IPS-18a (cell line): Measurements from ENCODE around the gene LMF1.
"Not testable (repeated sequence)": the region's sequence is repeated elsewhere in the genome, so short reads cannot be mapped to it uniquely, and the experiment has no call there.

Experiments used
- H3K27ac ChIP-seq: one replicate; pipeline ENCODE4 v1.5.1; 2013; ENCODE audit warnings: low read length
- H3K27me3 ChIP-seq: one replicate; pipeline ENCODE4 v1.6.1; 2013; ENCODE audit warnings: mild to moderate bottlenecking, low read length; ENCODE audit not compliant: control insufficient read depth, insufficient read depth
- H3K36me3 ChIP-seq: one replicate; pipeline ENCODE4 v1.6.1; 2013; ENCODE audit warnings: low read depth, low read length; ENCODE audit not compliant: control insufficient read depth
- H3K4me1 ChIP-seq: one replicate; pipeline ENCODE4 v1.6.1; 2013; ENCODE audit warnings: low read depth, low read length; ENCODE audit not compliant: control insufficient read depth
- H3K4me3 ChIP-seq: one replicate; pipeline ENCODE4 v1.5.1; 2013; ENCODE audit warnings: low read length
- H3K9ac ChIP-seq: one replicate; pipeline ENCODE4 v1.6.1; 2013; ENCODE audit warnings: mild to moderate bottlenecking, low read length, moderate library complexity
- H3K9me3 ChIP-seq: one replicate; pipeline ENCODE4 v1.6.1; 2013; ENCODE audit warnings: low read depth, low read length; ENCODE audit not compliant: control insufficient read depth

The LMF1 gene

GRCh38 chr16:892536-893255, 78.1 kb downstream of the LMF1 start:
- Histone ChIP-seq H3K27me3 (no peaks in the 10 kb centered on the region), H3K9ac (no peak overlapping the region), H3K36me3 (no peaks in the 10 kb centered on the region), H3K4me1 (no peaks in the 10 kb centered on the region), H3K9me3 (no peaks in the 10 kb centered on the region), H3K4me3 (no peak overlapping the region), H3K27ac (no peak overlapping the region)

DNA sequence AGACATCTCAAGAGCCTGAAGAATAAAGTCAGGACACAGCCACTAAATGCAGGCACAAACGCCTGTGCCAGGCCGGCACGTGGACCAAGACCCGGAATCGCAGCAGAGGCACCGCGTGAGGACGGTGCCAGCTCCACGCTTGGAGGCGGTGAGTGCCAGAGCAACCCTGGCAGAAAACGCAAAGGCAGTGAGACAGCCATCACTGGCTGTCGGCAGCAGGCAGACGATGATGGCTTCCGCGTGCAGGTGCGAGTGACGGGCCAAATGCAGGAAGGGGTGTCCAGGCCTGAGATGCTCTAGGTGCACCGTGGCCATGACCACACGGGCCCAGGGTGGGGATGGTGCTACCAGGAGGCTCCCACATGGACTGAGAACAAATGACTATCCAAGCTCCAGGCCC, 78.8 kb downstream of the LMF1 start:
- H3K4me3 ChIP-seq = no peak overlapping the region
- H3K9ac ChIP-seq = no peak overlapping the region
- H3K27ac ChIP-seq = no peak overlapping the region
- H3K9me3 ChIP-seq = no peaks in the 10 kb centered on the region
- no peaks in the 10 kb centered on the region for H3K36me3 ChIP-seq
- H3K4me1 ChIP-seq = peaks cover 3% of the 10 kb centered on the region
- no peaks in the 10 kb centered on the region for H3K27me3 ChIP-seq

- no peak overlapping the region for H3K4me3 ChIP-seq
- H3K4me1 ChIP-seq = peaks cover 6% of the 10 kb centered on the region
- no peaks in the 10 kb centered on the region for H3K27me3 ChIP-seq
- no peak overlapping the region for H3K27ac ChIP-seq
- no peak overlapping the region for H3K9ac ChIP-seq
- H3K9me3 ChIP-seq = no peaks in the 10 kb centered on the region
- no peaks in the 10 kb centered on the region for H3K36me3 ChIP-seq
These were observed 79.4 kb downstream of the LMF1 start for GRCh38 chr16:891353-891740.

- H3K4me1 ChIP-seq = peaks cover 6% of the 10 kb centered on the region
- H3K4me3 ChIP-seq = no peak overlapping the region
- no peaks in the 10 kb centered on the region for H3K27me3 ChIP-seq
- H3K36me3 ChIP-seq = no peaks in the 10 kb centered on the region
- no peak overlapping the region for H3K9ac ChIP-seq
- no peak overlapping the region for H3K27ac ChIP-seq
- H3K9me3 ChIP-seq = no peaks in the 10 kb centered on the region
These were observed 80.0 kb downstream of the LMF1 start for GRCh38 chr16:890716-891352.

DNA sequence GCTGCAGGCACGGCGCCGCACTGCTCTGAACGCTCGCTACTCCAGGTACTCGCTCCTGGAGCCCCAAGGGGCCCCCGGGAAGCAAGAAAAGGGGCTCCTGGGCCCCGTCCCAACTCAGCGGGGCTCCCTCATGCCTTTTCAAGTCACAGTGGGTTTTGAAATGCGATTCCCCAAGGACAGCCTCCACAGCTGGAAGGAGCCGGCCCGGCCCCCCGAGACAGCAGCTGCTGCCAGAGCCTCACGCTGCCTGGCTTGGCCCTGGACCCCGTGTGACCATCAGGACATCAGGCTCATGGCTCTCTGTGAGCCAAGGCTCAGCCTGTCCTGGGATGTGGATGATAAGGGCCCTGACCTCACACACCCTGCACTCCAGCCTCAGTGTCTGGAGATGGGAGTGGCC, 80.6 kb downstream of the LMF1 start:
- Histone ChIP-seq H3K4me3 (no peak overlapping the region), H3K9me3 (no peaks in the 10 kb centered on the region), H3K36me3 (no peaks in the 10 kb centered on the region), H3K27me3 (no peaks in the 10 kb centered on the region), H3K27ac (no peak overlapping the region), H3K9ac (no peak overlapping the region), H3K4me1 (peaks cover 11% of the 10 kb centered on the region)

DNA sequence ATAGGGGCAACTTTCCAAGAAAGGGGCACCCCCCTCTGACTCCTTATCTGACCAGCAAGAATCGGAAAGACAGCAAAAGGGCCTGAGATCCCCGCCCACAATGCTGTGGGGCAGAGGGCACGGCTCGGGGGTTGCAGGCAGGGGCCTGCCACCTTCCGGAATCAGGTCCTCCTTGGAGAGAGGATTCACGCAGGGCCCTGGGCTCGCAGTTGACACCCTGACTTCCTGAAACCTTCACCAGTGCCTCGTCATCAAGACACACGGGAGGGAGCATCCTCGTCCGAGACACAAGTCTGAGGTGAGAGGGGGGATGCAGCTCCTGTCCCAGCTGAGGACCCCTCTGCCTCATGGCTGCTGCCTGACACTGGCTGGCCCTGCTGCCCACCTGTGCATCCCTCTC, 81.2 kb downstream of the LMF1 start:
- Histone ChIP-seq H3K4me1 (peaks cover 11% of the 10 kb centered on the region), H3K27me3 (no peaks in the 10 kb centered on the region), H3K4me3 (no peak overlapping the region), H3K36me3 (no peaks in the 10 kb centered on the region), H3K27ac (no peak overlapping the region), H3K9ac (no peak overlapping the region), H3K9me3 (no peaks in the 10 kb centered on the region)

GRCh38 chr16:888901-889570, 81.7 kb downstream of the LMF1 start:
- Histone ChIP-seq H3K9ac (no peak overlapping the region), H3K27me3 (no peaks in the 10 kb centered on the region), H3K27ac (no peak overlapping the region)

DNA sequence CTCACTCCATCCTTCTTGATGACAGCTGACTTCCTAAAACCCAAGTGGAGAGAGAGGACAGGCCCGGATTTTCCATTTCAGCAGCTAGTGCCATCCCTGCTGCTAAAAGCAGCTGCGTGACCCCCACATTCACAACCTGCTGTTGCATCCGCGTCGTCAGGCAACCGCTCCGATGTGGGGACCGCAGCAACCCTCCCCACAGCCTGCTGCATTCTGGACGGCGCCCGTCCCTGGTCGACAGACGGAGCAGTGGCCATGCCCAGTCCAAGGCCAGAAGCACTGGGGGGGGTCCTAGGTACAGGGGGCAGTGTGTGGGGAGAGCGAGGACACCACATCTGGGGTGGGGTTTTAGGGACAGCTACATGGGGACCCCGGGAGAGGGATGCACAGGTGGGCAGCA, 82.3 kb downstream of the LMF1 start:
- H3K4me1 ChIP-seq = peaks cover 11% of the 10 kb centered on the region
- not testable (repeated sequence) for H3K36me3 ChIP-seq, H3K9me3 ChIP-seq, H3K27me3 ChIP-seq, H3K4me3 ChIP-seq, H3K9ac ChIP-seq, H3K27ac ChIP-seq

More at GRCh38 chr16:888901-889570, 81.7 kb downstream of the LMF1 start:
- Histone ChIP-seq H3K9me3 (no peaks in the 10 kb centered on the region), H3K4me1 (peaks cover 11% of the 10 kb centered on the region), H3K4me3 (no peak overlapping the region), H3K36me3 (no peaks in the 10 kb centered on the region)

GRCh38 chr16:887846-888245, 82.9 kb downstream of the LMF1 start:
- H3K9ac ChIP-seq = no peak overlapping the region
- H3K4me1 ChIP-seq = peaks cover 11% of the 10 kb centered on the region
- no peak overlapping the region for H3K27ac ChIP-seq
- no peaks in the 10 kb centered on the region for H3K9me3 ChIP-seq
- H3K36me3 ChIP-seq = no peaks in the 10 kb centered on the region
- H3K4me3 ChIP-seq = no peak overlapping the region
- no peaks in the 10 kb centered on the region for H3K27me3 ChIP-seq

DNA sequence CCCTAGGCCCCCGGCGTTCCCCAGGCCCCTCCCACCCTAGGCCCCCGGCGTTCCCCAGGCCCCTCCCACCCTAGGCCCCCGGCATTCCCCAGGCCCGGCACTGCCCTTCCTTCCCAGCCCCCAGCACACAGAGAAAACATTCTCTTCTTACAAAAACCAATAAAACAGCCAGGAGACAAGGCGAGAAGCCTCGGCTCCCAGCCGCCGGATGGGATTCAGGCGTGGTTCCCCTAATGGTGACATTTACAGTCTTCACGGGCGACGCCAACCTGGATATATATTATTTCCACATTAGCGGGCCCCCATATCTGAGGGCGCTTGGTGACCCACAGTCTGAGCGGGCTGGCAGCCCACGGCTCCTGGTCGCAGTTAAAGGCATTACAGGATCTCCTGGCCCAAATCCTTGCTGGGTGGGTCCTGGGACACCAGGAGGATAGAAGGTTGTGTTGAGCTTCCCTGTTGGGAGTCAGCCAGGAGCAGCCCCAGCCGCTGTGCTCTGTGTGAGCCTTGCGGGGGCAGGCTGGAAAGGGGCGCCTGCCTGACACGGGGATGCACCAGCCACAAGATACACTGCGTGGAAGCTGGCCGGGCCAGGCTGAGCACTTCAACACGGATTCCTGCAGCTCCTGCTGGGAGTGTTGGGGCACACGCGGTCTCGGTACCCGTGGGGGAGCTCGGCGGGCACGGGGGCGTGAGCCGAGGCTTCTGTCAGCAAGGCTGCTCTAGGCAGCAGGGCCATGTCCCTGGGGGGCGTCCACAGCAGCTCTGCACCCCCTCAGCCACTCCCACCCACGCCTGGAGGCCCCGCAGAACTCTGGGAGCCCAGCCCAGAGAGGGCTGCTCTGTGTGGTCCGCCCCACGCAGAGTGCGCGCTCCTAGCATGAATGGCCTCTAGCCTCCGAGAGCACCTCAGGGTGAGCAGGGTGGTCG, 83.7 kb downstream of the LMF1 start:
- H3K27ac ChIP-seq = no peak overlapping the region
- no peaks in the 10 kb centered on the region for H3K27me3 ChIP-seq
- H3K4me1 ChIP-seq = peaks cover 11% of the 10 kb centered on the region
- peak overlapping the region; percentile 49 for H3K4me3 ChIP-seq
- H3K36me3 ChIP-seq = no peaks in the 10 kb centered on the region
- no peak overlapping the region for H3K9ac ChIP-seq
- H3K9me3 ChIP-seq = no peaks in the 10 kb centered on the region

DNA sequence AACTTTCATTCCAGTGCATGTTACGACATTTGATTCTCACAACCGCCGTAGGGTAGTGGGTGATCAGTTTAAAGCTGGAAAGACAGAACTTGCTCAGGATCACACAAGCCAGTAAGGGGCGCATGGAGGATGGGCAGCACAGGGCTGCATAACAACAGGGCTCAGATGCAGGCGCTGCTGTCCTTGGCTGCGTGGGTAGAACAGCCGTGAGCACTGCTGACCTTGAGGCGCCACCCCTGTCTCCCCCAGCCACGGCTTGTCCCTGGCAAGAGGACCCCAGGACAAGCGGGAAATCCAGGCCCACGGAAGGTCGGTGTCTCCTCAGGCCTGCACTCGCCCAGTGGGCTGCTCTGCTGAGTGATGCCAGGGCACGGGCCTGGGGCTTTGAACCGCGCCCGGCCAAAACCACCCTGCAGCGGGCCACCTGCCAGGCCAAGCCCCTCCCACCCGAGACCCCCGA, 84.7 kb downstream of the LMF1 start:
- no peaks in the 10 kb centered on the region for H3K36me3 ChIP-seq
- H3K4me3 ChIP-seq = peak overlapping the region; percentile 45
- H3K27me3 ChIP-seq = no peaks in the 10 kb centered on the region
- no peak overlapping the region for H3K9ac ChIP-seq
- no peaks in the 10 kb centered on the region for H3K9me3 ChIP-seq
- no peak overlapping the region for H3K27ac ChIP-seq
- peaks cover 11% of the 10 kb centered on the region for H3K4me1 ChIP-seq
